ENCODE results near the gene SLC22A15.
"Not testable (repeated sequence)": the region's sequence is repeated elsewhere in the genome, so short reads cannot be mapped to it uniquely, and the experiment has no call there.

SLC22A15 gene

DNA sequence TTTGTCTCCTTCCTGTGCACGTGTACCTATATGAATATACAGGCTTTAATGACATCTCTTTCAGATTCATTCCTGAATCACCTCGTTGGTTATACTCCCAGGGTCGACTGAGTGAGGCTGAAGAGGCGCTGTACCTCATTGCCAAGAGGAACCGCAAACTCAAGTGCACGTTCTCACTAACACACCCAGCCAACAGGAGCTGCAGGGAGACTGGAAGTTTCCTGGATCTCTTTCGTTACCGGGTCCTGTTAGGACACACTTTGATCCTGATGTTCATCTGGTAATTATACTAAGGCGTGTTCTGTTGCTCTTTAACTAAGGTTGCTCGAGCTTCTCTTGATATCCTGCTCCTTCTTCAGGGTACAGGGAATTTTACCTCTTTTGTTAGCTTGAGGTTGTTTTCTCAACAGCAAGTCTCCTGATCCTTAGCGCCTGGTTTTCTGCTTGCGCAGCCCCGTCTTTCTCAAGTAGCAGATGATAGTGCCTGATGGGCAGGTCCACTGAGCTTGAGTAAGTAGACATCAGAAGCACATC is 55.1 kb downstream of the SLC22A15 start:
- no peak for TF ChIP-seq CTCF (IDR thresholded peaks at IDR 0.05; ENCODE audit: low read depth, low read length, missing control alignments)
- no peak for DNase-seq (ENCODE audit: low read depth)
- no peak overlapping the region for H3K4me3 ChIP-seq (ENCODE audit: low read depth, low read length)

DNA sequence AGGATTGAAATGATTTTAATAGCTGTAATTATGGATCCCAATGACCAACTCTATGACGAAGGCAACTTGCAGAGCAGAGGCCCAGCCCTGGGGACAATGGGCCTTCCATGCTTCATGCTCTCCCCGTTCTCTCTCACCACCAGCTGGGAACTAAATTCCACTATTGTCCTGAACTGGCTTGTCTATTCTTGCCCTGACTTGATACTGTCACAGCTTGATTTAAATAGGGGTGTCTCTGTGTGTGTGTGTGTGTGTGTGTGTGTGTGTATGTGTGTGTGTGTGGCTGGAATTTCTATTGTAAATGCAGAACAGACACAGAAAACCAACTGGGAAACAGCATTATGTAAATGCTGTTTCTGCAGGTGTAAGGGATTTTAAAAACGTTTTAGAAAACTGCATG is 57.0 kb downstream of the SLC22A15 start:
- no peak for TF ChIP-seq CTCF (IDR thresholded peaks at IDR 0.05; ENCODE audit: low read depth, low read length, missing control alignments)
- DNase-seq (ENCODE audit: low read depth), result no peak
- no peak overlapping the region for H3K4me3 ChIP-seq (ENCODE audit: low read depth, low read length)

- no peak overlapping the region for H3K4me3 ChIP-seq (ENCODE audit: low read depth, low read length)
- TF ChIP-seq CTCF (IDR thresholded peaks at IDR 0.05; ENCODE audit: low read depth, low read length, missing control alignments), result no peak
- DNase-seq (ENCODE audit: low read depth), result no peak
Measured at GRCh38 chr1:116036255-116036654, 59.9 kb downstream of the SLC22A15 start.

- no peak for TF ChIP-seq CTCF (IDR thresholded peaks at IDR 0.05; ENCODE audit: low read depth, low read length, missing control alignments)
- DNase-seq (ENCODE audit: low read depth), result no peak
- H3K4me3 ChIP-seq (ENCODE audit: low read depth, low read length), result no peak overlapping the region
Measured at GRCh38 chr1:116038679-116039078, 62.4 kb downstream of the SLC22A15 start.

DNA sequence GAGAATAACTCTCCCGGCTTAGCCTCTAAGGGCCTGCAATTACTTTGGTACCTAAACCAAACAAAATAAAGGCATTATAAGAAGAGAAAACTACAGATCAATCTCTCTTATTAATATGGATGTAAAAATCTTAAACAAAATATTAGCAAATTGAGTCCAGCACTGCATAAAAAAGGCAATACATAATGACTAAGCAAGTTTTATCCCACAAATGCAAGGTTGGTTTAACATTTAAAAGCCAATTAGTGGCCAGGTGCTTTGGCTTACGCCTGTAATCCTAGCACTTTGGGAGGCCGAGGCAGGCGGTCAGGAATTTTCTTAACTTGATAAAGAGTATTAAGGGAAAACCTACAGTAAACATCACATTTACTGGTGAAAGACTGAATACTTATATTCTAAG is 67.8 kb downstream of the SLC22A15 start:
- DNase-seq (ENCODE audit: low read depth), result no peak
- H3K4me3 ChIP-seq (ENCODE audit: low read depth, low read length), result no peak overlapping the region
- TF ChIP-seq CTCF (IDR thresholded peaks at IDR 0.05; ENCODE audit: low read depth, low read length, missing control alignments), result no peak

DNA sequence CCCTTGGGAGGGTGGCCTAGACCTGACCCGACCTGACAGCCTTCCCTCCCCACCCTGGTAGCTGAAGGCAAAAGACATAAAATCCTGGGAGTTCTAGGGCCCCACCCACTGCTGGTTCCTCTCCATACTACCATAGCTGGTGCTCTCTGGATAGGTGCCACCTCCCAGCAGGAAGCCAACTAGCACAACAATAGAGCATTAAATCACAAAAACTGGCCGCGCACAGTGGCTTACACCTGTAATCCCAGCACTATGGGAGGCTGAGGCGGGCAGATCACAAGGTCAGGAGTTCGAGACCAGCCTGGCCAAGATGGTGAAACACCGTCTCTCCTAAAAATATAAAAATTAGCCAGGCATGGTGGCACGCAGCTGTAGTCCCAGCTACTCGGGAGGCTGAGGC is 70.6 kb downstream of the SLC22A15 start:
- DNase-seq (ENCODE audit: low read depth); H3K4me3 ChIP-seq (ENCODE audit: low read depth, low read length): not testable (repeated sequence)

DNA sequence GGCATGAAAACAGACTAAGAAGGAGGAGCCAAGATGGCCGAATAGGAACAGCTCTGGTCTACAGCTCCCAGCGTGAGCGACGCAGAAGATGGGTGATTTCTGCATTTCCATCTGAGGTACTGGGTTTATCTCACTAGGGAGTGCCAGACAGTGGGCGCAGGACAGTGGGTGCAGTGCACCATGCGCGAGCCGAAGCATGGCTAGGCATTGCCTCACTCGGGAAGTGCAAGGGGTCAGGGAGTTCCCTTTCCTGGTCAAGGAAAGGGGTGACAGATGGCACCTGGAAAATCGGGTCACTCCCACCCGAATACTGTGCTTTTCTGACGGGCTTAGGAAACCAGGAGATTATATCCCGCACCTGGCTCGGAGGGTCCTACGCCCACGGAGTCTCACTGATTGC is 75.6 kb downstream of the SLC22A15 start:
- not testable (repeated sequence) for H3K4me3 ChIP-seq (ENCODE audit: low read depth, low read length); DNase-seq (ENCODE audit: low read depth)

DNA sequence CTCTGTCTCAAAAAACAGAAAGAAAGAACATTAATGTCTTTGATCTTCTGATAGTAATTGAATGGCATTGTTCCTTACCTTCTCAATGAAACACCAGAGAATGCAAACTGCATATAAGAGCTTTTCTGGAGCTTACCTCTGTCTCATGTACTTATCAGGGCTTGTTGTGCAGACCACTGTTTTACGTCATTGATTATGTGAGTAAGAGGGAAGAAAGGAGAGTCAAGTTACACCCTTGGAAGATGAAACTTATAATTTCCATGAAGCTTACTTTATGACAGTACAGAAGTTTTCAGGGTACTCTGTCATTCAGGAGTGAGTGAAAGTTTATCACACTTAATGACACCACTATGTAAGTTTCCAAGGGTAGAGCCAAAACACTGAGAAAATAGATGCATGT is 85.9 kb downstream of the SLC22A15 start:
- H3K4me3 ChIP-seq (ENCODE audit: low read depth, low read length), result no peak overlapping the region
- TF ChIP-seq CTCF (IDR thresholded peaks at IDR 0.05; ENCODE audit: low read depth, low read length, missing control alignments), result no peak
- DNase-seq (ENCODE audit: low read depth), result no peak

Measured in GM12864 (cell line).